Measurements from ENCODE around the gene CLEC19A. TPM values are rescaled to one million over a fixed set of nuclear protein-coding genes. Genes with fewer than 3 reads are reported as not detected.

CLEC19A gene
- total and polyA plus RNA-seq, 2 donors (not counting 3 experiments of a cell fraction or from before 2014, with no cell fraction given), result not detected

DNA sequence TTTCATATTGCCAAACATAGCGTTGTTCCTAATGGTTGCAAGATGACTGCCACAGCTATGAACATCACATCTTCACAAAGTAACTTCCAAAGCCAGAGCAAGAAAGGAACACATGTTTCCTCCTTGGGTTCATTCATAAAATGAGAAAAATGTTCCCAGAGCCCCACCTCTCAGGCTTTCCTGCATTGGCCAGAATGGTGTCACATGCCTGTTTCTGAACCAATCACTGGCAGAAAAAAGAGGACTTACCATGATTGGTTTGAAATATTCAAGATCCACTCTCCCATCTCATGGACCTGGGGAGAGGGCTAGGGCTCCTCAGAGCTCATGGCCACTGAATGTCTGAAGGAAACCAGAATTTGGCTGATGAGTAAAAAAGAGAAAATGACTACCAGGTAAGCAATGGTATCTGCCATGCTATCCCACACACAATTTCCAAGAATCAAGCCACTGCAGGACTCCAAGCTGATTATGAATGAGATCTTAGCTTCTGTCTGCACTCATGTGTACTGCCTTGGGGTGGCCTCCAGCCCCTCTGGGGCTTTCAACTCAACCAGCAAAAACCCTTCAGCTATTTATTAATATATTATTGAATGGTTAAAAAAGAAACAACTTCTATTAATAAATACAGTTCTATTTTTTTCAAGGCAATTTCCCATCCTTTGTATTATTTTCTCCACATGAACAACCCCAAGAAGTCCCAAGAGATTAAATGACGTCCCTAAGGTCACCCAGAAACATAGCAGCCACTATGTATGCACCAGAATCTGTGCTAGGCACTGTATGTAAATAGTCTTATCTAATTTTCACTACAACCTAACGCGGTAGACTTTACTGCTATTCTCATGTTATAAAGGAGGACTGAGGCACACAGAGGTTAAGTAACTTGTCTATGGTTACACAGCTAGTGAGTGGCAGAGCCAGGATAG, 70.8 kb downstream of the CLEC19A start:
- H3K4me3 ChIP-seq (replicated peaks in 1 of 3; ENCODE audit: insufficient read depth in 1 of 3, low read depth in 1 of 3, low read length in 3 of 3), result no peak overlapping the region
- dilution Hi-C loops (cut with MboI; ENCODE audit: extremely low pct_ligation_motif_present, low sequenced_read_pairs), result no loop called here
- CTCF ChIA-PET, result interaction anchor here (1.0 kb wide), 1 partner anchor 12 kb away, joined by 3 read pairs; no protein-coding TSS in a partner anchor
- H3K27me3 ChIP-seq (ENCODE audit: control insufficient read depth in 2 of 2, insufficient read depth in 2 of 2, low read length in 2 of 2), result no peaks in the 10 kb centered on the region
- H3K9me3 ChIP-seq (replicated peaks; ENCODE audit: control insufficient read depth, insufficient read depth, low read length), result no peaks in the 10 kb centered on the region
- DNase-seq (ENCODE audit: low read depth, low spot score) (no peak), FAIRE-seq (no peak)
- TF ChIP-seq POLR2AphosphoS5 (IDR thresholded peaks at IDR 0.05; ENCODE audit: insufficient read depth, low read depth, low read length) (no peak), FOS (IDR thresholded peaks at IDR 0.05; ENCODE audit: borderline replicate concordance, insufficient read depth, low read length) (no peak), POLR2A (IDR thresholded peaks at IDR 0.05; ENCODE audit: low read depth, low read length) (no peak), JUN (IDR thresholded peaks at IDR 0.05; ENCODE audit: borderline replicate concordance, insufficient read depth, insufficient read length, low read depth) (no peak), GATA2 (IDR thresholded peaks at IDR 0.05; ENCODE audit: insufficient read depth, insufficient read length, low read depth, low read length) (no peak), MYC (IDR thresholded peaks at IDR 0.05; ENCODE audit: low read depth, low read length) (no peak), EZH2 (IDR thresholded peaks at IDR 0.05; ENCODE audit: borderline replicate concordance, low read depth, low read length, severe bottlenecking) (no peak)
- TF ChIP-seq, protein P1, sequence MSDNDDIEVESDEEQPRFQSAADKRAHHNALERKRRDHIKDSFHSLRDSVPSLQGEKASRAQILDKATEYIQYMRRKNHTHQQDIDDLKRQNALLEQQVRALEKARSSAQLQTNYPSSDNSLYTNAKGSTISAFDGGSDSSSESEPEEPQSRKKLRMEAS (IDR thresholded peaks at IDR 0.05; ENCODE audit: insufficient read depth, insufficient read length), result no peak
- TF ChIP-seq, protein P2, sequence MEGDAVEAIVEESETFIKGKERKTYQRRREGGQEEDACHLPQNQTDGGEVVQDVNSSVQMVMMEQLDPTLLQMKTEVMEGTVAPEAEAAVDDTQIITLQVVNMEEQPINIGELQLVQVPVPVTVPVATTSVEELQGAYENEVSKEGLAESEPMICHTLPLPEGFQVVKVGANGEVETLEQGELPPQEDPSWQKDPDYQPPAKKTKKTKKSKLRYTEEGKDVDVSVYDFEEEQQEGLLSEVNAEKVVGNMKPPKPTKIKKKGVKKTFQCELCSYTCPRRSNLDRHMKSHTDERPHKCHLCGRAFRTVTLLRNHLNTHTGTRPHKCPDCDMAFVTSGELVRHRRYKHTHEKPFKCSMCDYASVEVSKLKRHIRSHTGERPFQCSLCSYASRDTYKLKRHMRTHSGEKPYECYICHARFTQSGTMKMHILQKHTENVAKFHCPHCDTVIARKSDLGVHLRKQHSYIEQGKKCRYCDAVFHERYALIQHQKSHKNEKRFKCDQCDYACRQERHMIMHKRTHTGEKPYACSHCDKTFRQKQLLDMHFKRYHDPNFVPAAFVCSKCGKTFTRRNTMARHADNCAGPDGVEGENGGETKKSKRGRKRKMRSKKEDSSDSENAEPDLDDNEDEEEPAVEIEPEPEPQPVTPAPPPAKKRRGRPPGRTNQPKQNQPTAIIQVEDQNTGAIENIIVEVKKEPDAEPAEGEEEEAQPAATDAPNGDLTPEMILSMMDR (IDR thresholded peaks at IDR 0.05; ENCODE audit: extremely low read depth in 1 of 2, insufficient read depth in 1 of 2, low read depth in 1 of 2, low read length in 2 of 2), result no peak
- no peak overlapping the region for H3K4me2 ChIP-seq (ENCODE audit: insufficient read depth, low read length)
- H3K9ac ChIP-seq (replicated peaks; ENCODE audit: extremely low read depth, insufficient read depth, low read length), result no peak overlapping the region
- no peaks in the 10 kb centered on the region for H3K79me2 ChIP-seq (ENCODE audit: control insufficient read depth, insufficient read depth, low read length)
- no peaks in the 10 kb centered on the region for H4K20me1 ChIP-seq (replicated peaks; ENCODE audit: control insufficient read depth, extremely low read depth, insufficient read depth, low read length)
- no peaks in the 10 kb centered on the region for H3K36me3 ChIP-seq (ENCODE audit: control insufficient read depth in 2 of 2, extremely low read depth in 1 of 2, insufficient read depth in 2 of 2, low read length in 2 of 2)
- POLR2A ChIA-PET, result no interaction called here
- H3K27ac ChIP-seq (ENCODE audit: insufficient read depth, low read depth, low read length), result no peak overlapping the region
- intact Hi-C loops (cut with micrococcal nuclease), result no loop called here
- no peaks in the 10 kb centered on the region for H3K4me1 ChIP-seq (ENCODE audit: control insufficient read depth, extremely low read depth, insufficient read depth, low read length)
- no peaks in the 10 kb centered on the region for H3K9me1 ChIP-seq (replicated peaks; ENCODE audit: control insufficient read depth, extremely low read depth, insufficient read depth, low read length)
- H2AFZ ChIP-seq (ENCODE audit: low read depth, low read length), result no peak overlapping the region
- BruUV-seq (replicated peaks), result no TSS peak

Measured in endothelial cell of umbilical vein (primary cell).